Measurements from ENCODE around the gene RABGAP1. TPM values are rescaled to one million over a fixed set of nuclear protein-coding genes. Genes with fewer than 3 reads are reported as not detected.

The RABGAP1 gene
- total RNA-seq, 2 experiments from 2014 or later: 19.8 to 22.0 TPM

DNA sequence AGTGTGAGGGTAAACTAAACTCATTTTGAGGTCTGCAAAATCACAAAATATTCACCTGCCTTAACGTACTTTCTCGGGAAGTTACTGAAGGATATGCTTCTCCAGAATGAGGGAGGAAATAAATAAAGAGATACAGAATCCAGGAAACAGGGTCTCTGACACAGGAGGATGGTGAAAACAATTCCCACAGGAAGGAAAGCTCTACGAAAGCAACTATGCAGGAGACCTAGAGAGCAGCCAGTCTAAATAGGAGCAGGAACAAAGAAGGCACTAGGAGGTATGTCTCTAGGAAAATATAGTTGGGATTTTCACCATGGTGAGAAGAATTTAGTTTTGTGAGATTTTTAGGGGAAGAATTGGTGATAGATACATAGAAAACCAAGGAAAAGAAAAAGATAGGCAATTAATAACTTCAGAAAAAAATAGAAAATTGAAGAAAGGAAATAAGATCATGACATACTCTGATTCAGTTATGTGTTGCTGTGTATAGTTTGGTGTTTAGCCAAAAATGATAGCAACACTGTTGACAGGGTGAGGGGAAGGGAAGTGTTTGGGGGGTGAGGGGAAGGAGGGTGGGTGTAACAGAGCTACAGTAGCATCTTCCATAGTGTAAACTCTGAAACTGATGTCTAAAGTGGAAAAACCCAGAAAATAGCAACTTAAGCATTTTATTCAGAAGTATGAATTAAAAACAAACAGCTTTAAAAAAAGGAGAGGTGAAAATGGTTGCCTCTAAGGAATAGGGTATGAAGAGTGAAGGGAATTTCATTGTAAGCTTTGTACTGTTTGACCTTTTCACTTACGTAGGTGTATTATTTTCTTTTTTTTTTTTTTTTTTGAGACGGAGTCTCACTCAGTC, 102.5 kb downstream of the RABGAP1 start:
- H3K27ac Mint-ChIP-seq: no peak overlapping the region

GRCh38 chr9:123044586-123044985, 103.8 kb downstream of the RABGAP1 start:
- intact Hi-C loops (cut with micrococcal nuclease): no loop called here
- no peak overlapping the region for H3K4me3 Mint-ChIP-seq
- H3K27ac Mint-ChIP-seq: no peak overlapping the region
- TF ChIP-seq, protein P1, sequence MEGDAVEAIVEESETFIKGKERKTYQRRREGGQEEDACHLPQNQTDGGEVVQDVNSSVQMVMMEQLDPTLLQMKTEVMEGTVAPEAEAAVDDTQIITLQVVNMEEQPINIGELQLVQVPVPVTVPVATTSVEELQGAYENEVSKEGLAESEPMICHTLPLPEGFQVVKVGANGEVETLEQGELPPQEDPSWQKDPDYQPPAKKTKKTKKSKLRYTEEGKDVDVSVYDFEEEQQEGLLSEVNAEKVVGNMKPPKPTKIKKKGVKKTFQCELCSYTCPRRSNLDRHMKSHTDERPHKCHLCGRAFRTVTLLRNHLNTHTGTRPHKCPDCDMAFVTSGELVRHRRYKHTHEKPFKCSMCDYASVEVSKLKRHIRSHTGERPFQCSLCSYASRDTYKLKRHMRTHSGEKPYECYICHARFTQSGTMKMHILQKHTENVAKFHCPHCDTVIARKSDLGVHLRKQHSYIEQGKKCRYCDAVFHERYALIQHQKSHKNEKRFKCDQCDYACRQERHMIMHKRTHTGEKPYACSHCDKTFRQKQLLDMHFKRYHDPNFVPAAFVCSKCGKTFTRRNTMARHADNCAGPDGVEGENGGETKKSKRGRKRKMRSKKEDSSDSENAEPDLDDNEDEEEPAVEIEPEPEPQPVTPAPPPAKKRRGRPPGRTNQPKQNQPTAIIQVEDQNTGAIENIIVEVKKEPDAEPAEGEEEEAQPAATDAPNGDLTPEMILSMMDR (IDR thresholded peaks at IDR 0.05): no peak
- peaks cover 17% of the 10 kb centered on the region for H3K36me3 Mint-ChIP-seq (ENCODE audit: low read depth)
- ChIA-PET POLR2A (no interaction called here), CTCF (no interaction called here)
- ATAC-seq: no peak
- DNase-seq: no peak
- H3K27me3 Mint-ChIP-seq: no peaks in the 10 kb centered on the region
- H3K9me3 Mint-ChIP-seq: peaks cover 7% of the 10 kb centered on the region
- peaks cover 3% of the 10 kb centered on the region for H3K4me1 Mint-ChIP-seq (ENCODE audit: low read depth)

More for the DNA sequence above, 102.5 kb downstream of the RABGAP1 start:
- Mint-ChIP-seq H3K36me3 (ENCODE audit: low read depth) (peaks cover 19% of the 10 kb centered on the region), H3K4me1 (ENCODE audit: low read depth) (peaks cover 6% of the 10 kb centered on the region), H3K9me3 (peaks cover 7% of the 10 kb centered on the region), H3K4me3 (no peak overlapping the region), H3K27me3 (no peaks in the 10 kb centered on the region)
- ChIA-PET CTCF (no interaction called here), POLR2A (interaction anchor here (0.7 kb wide), 1 partner anchor 9 kb away, joined by 3 read pairs; no protein-coding TSS in a partner anchor)
- no peak for ATAC-seq
- DNase-seq: no peak
- intact Hi-C loops (cut with micrococcal nuclease): no loop called here
- TF ChIP-seq, protein P1 (IDR thresholded peaks at IDR 0.05): no peak

DNA sequence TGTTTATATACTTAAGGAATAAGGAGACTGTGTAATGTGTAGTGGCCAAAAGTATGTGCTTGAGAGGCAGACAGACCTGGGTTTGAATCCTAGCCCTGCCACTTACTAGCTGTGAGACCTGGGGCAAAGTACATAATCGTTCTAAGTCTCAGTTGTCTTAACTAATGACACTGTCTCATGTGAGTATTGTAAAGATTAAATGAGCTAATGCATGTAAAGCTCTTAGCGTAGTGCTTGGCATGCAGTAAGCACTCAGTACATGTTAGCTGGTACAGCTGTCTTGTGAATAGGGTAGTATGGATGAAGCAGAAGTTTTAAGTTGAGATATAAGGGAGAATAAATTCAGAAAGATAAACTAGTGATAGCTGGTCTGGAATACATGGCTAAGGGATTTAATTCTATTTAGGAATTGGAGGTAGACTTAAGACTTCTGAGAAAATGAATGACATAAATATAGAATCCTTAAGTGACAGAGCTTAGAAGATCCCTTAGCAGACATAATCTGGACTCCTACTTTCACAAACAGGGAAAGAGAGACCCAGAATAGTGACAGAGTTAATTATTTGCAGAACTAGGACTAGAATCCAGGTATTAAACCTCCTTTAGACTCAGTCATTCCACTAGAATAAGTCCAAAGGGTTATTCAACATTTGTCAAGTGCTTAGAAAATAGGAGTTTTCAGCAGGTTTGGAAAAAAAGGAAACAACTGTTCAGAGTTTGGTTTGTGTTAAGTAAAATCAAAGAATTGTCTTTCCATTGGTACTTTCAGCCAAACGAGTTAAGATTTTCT, 105.8 kb downstream of the RABGAP1 start:
- intact Hi-C loops (cut with micrococcal nuclease): no loop called here
- no peaks in the 10 kb centered on the region for H3K27me3 Mint-ChIP-seq
- no peak overlapping the region for H3K4me3 Mint-ChIP-seq
- TF ChIP-seq, protein P1 (IDR thresholded peaks at IDR 0.05): no peak
- peaks cover 3% of the 10 kb centered on the region for H3K4me1 Mint-ChIP-seq (ENCODE audit: low read depth)
- ATAC-seq (no peak), DNase-seq (no peak)
- H3K9me3 Mint-ChIP-seq: peaks cover 7% of the 10 kb centered on the region
- peaks cover 16% of the 10 kb centered on the region for H3K36me3 Mint-ChIP-seq (ENCODE audit: low read depth)
- no peak overlapping the region for H3K27ac Mint-ChIP-seq
- ChIA-PET POLR2A (interaction anchor here (0.5 to 2.4 kb wide), 4 partner anchors 13 to 55 kb away, joined by 3 to 5 read pairs (median 4); partner anchors contain the start of gene GPR21), CTCF (interaction anchor here (1.2 kb wide), 1 partner anchor 33 kb away, joined by 4 read pairs; no protein-coding TSS in a partner anchor)

GRCh38 chr9:123048748-123049147, 107.9 kb downstream of the RABGAP1 start:
- ChIA-PET POLR2A (interaction anchor here (2.4 kb wide), 1 partner anchor 15 kb away, joined by 5 read pairs; the partner anchor contains the start of gene GPR21), CTCF (interaction anchor here (1.2 to 1.6 kb wide), 2 partner anchors 301 to 336 kb away, joined by 3 to 5 read pairs; no protein-coding TSS in a partner anchor)
- H3K9me3 Mint-ChIP-seq: no peaks in the 10 kb centered on the region
- intact Hi-C loops (cut with micrococcal nuclease): no loop called here
- H3K4me3 Mint-ChIP-seq: no peak overlapping the region
- ATAC-seq (no peak), DNase-seq (no peak)
- peaks cover 3% of the 10 kb centered on the region for H3K36me3 Mint-ChIP-seq (ENCODE audit: low read depth)
- TF ChIP-seq, protein P1 (IDR thresholded peaks at IDR 0.05): no peak
- H3K27ac Mint-ChIP-seq: no peak overlapping the region
- no peaks in the 10 kb centered on the region for H3K27me3 Mint-ChIP-seq
- H3K4me1 Mint-ChIP-seq (ENCODE audit: low read depth): peaks cover 4% of the 10 kb centered on the region
